ENCODE results near the gene LAX1. TPM values are rescaled to one million over a fixed set of nuclear protein-coding genes. Genes with fewer than 3 reads are reported as not detected.

Gene LAX1
- total RNA-seq, 1 experiment from 2014 or later = not detected

- CTCF ChIA-PET = no interaction called here
Observed at GRCh38 chr1:203799971-203800370, 35.0 kb downstream of the LAX1 start.

GRCh38 chr1:203805689-203806088, 40.7 kb downstream of the LAX1 start:
- BruUV-seq (replicated peaks) = TSS peak; percentile 1

More at GRCh38 chr1:203799971-203800370, 35.0 kb downstream of the LAX1 start:
- intact Hi-C loops (cut with micrococcal nuclease; ENCODE audit: unreplicated experiment) (no loop called here), in situ Hi-C loops (cut with HindIII; ENCODE audit: low pct_unique_long_range_greater_than_20kb, low sequenced_read_pairs) (no loop called here)
- H3K9me3 ChIP-seq (ENCODE audit: control insufficient read depth, insufficient read depth, low read depth, low read length) = no peaks in the 10 kb centered on the region; the same call in 1 of the 2 replicates
- POLR2A ChIA-PET = interaction anchor here (0.6 kb wide), 1 partner anchor 468 kb away, joined by 5 read pairs; no protein-coding TSS in a partner anchor
- no peak for TF ChIP-seq REST (IDR thresholded peaks at IDR 0.05; ENCODE audit: insufficient read depth in 1 of 2, low read depth in 2 of 2, low read length in 1 of 2)
- TF ChIP-seq TCF7L2 (IDR thresholded peaks at IDR 0.05; ENCODE audit: low read depth, low read length) = no peak
- no peak for TF ChIP-seq CTCF (IDR thresholded peaks at IDR 0.05)
- TF ChIP-seq POLR2AphosphoS5 (IDR thresholded peaks at IDR 0.05; ENCODE audit: low read depth, low read length) = no peak
- no peak for TF ChIP-seq SIN3A (IDR thresholded peaks at IDR 0.05; ENCODE audit: borderline replicate concordance, insufficient read depth, low read depth, low read length)
- H3K4me3 ChIP-seq (ENCODE audit: low read depth in 2 of 2, low read length in 2 of 2) = no peak overlapping the region
- DNase-seq (ENCODE audit: low read depth, low spot score) = no peak
- H3K27ac ChIP-seq (ENCODE audit: low read length) = no peak overlapping the region
- no peak for ATAC-seq
- peaks cover 27% of the 10 kb centered on the region for H3K4me1 ChIP-seq (ENCODE audit: control insufficient read depth, insufficient read depth, low read length)
- H3K27me3 ChIP-seq (ENCODE audit: control insufficient read depth, insufficient read depth, low read length) = no peaks in the 10 kb centered on the region
- H3K36me3 ChIP-seq (ENCODE audit: control insufficient read depth, insufficient read depth, low read length) = peaks cover 26% of the 10 kb centered on the region
- no TSS peak for BruUV-seq (replicated peaks)

More at GRCh38 chr1:203805689-203806088, 40.7 kb downstream of the LAX1 start:
- TF ChIP-seq SIN3A (IDR thresholded peaks at IDR 0.05; ENCODE audit: borderline replicate concordance, insufficient read depth, low read depth, low read length) (no peak), REST (IDR thresholded peaks at IDR 0.05; ENCODE audit: insufficient read depth in 1 of 2, low read depth in 2 of 2, low read length in 1 of 2) (no peak), CTCF (IDR thresholded peaks at IDR 0.05) (no peak), TCF7L2 (IDR thresholded peaks at IDR 0.05; ENCODE audit: low read depth, low read length) (no peak), POLR2AphosphoS5 (IDR thresholded peaks at IDR 0.05; ENCODE audit: low read depth, low read length) (no peak)
- ChIA-PET CTCF (no interaction called here), POLR2A (no interaction called here)
- Histone ChIP-seq H3K4me3 (ENCODE audit: low read depth in 2 of 2, low read length in 2 of 2) (no peak overlapping the region), H3K27me3 (ENCODE audit: control insufficient read depth, insufficient read depth, low read length) (no peaks in the 10 kb centered on the region), H3K27ac (ENCODE audit: low read length) (no peak overlapping the region), H3K36me3 (ENCODE audit: control insufficient read depth, insufficient read depth, low read length) (peaks cover 20% of the 10 kb centered on the region), H3K9me3 (ENCODE audit: control insufficient read depth, insufficient read depth, low read depth, low read length) (no peaks in the 10 kb centered on the region), H3K4me1 (ENCODE audit: control insufficient read depth, insufficient read depth, low read length) (no peaks in the 10 kb centered on the region; the same call in none of the 2 replicates)
- no peak for DNase-seq (ENCODE audit: low read depth, low spot score)
- in situ Hi-C loops (cut with HindIII; ENCODE audit: low pct_unique_long_range_greater_than_20kb, low sequenced_read_pairs) = no loop called here
- intact Hi-C loops (cut with micrococcal nuclease; ENCODE audit: unreplicated experiment) = no loop called here
- ATAC-seq = no peak

Data from Panc1 (cell line).